ENCODE measurements around the gene KAT5.
"Not testable (repeated sequence)": the region's sequence is repeated elsewhere in the genome, so short reads cannot be mapped to it uniquely, and the experiment has no call there.

DNA sequence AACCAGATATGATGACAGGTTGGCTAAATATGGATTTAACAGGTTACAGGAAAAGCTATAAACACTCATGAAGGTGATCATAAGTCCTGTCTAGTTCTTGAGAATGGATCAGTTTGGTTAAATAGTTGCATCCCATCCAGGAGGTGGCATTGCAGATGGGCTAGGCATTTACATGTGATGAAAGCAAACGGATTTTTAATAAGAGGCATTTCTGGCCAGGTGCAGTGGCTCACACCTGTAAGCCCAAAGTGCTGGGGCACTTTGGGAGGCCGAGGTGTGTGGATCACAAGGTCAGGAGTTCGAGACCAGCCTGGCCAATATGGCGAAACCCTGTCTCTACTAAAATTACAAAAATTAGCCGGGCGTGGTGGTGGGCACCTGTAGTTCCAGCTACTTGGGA is 28.6 kb upstream of the KAT5 start:
- TF ChIP-seq, protein P1, sequence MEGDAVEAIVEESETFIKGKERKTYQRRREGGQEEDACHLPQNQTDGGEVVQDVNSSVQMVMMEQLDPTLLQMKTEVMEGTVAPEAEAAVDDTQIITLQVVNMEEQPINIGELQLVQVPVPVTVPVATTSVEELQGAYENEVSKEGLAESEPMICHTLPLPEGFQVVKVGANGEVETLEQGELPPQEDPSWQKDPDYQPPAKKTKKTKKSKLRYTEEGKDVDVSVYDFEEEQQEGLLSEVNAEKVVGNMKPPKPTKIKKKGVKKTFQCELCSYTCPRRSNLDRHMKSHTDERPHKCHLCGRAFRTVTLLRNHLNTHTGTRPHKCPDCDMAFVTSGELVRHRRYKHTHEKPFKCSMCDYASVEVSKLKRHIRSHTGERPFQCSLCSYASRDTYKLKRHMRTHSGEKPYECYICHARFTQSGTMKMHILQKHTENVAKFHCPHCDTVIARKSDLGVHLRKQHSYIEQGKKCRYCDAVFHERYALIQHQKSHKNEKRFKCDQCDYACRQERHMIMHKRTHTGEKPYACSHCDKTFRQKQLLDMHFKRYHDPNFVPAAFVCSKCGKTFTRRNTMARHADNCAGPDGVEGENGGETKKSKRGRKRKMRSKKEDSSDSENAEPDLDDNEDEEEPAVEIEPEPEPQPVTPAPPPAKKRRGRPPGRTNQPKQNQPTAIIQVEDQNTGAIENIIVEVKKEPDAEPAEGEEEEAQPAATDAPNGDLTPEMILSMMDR (conservative IDR thresholded peaks at IDR 0.05), result not testable (repeated sequence)
- not testable (repeated sequence) for TF ChIP-seq EZH2 (IDR thresholded peaks at IDR 0.05; ENCODE audit: low read depth)
